HUES48 (cell line): ENCODE data around the gene AUTS2.

Source experiments
- H3K27ac ChIP-seq: one replicate; pipeline ENCODE4 v1.7.0; 2013; ENCODE audit warnings: low read depth, low read length, inconsistent platforms
- H3K27me3 ChIP-seq: 2 replicates; pipeline ENCODE4 v1.6.1; 2013; ENCODE audit warnings: mild to moderate bottlenecking, low read length; ENCODE audit not compliant: control insufficient read depth, insufficient read depth
- H3K36me3 ChIP-seq: 2 replicates; pipeline ENCODE4 v1.6.1; 2013; ENCODE audit warnings: low read length; ENCODE audit not compliant: control insufficient read depth, insufficient read depth
- H3K4me1 ChIP-seq: 2 replicates; pipeline ENCODE4 v1.6.1; 2013; ENCODE audit warnings: mild to moderate bottlenecking, low read length; ENCODE audit not compliant: control insufficient read depth, insufficient read depth
- H3K4me3 ChIP-seq: 2 replicates; pipeline ENCODE4 v1.5.1; 2013; ENCODE audit warnings: mild to moderate bottlenecking, low read depth, low read length
- H3K9ac ChIP-seq: 2 replicates; pipeline ENCODE4 v1.6.1; 2013; ENCODE audit warnings: mild to moderate bottlenecking, low read depth, low read length, moderate library complexity
- H3K9me3 ChIP-seq: 2 replicates; pipeline ENCODE4 v1.6.1; 2013; ENCODE audit warnings: low read length; ENCODE audit not compliant: control insufficient read depth, insufficient read depth

AUTS2 gene

DNA sequence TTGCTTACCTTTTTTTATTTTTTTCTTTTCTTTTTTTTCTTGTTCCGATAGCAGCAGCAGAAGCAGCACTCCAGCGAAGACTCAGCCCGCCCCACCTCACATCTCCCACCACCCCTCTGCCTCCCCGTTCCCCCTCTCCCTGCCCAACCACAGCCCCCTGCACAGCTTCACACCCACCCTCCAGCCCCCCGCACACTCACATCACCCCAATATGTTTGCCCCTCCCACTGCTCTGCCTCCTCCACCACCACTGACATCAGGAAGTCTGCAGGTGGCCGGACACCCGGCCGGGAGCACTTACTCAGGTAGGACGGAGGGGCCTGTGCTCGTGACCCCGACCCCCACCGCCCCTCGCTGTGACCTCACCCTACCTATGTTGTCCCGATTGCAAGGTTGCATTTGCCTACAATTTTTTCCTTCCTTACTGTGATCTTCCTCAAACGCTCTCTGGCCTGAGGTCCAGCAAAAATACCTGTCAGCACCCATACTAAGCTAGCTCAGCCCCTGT, 1166.5 kb downstream of the AUTS2 start:
- Histone ChIP-seq H3K9ac (no peak overlapping the region), H3K27me3 (no peaks in the 10 kb centered on the region), H3K9me3 (no peaks in the 10 kb centered on the region), H3K4me1 (peaks cover 5% of the 10 kb centered on the region; the same call in 1 of the 2 replicates), H3K27ac (no peak overlapping the region), H3K36me3 (peaks cover 74% of the 10 kb centered on the region), H3K4me3 (no peak overlapping the region)

DNA sequence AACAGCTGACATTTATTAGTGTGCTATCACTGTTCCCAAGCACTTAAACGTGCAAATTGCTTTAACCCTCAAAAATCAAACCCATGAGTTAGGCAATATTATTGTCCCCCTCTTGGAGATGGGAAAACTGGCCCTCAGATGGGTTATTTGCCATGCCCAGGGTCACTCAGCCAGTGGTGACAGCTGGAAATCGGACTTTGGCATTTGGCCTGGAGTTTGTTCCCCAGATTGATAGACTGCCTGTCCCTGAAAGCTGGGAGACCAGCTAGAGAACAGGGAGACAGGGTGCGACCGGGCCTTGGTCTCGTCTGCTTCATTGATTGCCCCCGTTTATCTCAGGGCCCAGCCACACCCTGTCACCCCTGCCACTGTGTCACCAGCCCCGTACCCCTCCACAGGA, 1167.4 kb downstream of the AUTS2 start:
- Histone ChIP-seq H3K36me3 (peaks cover 83% of the 10 kb centered on the region), H3K4me1 (peaks cover 5% of the 10 kb centered on the region; the same call in 1 of the 2 replicates), H3K9ac (no peak overlapping the region), H3K9me3 (no peaks in the 10 kb centered on the region), H3K27me3 (no peaks in the 10 kb centered on the region), H3K27ac (no peak overlapping the region), H3K4me3 (no peak overlapping the region)

DNA sequence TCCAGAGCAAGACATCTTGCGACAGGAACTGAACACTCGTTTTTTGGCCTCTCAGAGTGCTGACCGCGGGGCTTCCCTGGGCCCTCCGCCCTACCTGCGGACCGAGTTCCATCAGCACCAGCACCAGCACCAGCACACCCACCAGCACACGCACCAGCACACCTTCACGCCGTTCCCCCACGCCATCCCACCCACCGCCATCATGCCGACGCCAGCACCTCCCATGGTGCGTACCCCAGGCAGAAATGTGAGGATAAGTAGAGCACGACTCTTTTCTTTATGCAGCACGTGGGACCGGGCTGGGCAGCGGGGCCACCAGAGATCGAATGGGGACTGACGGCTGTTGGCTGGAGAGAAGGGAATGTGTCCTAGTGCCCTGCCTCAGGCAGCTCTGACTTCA, 1167.8 kb downstream of the AUTS2 start:
- H3K4me1 ChIP-seq = peaks cover under 1% of the 10 kb centered on the region; the same call in 1 of the 2 replicates
- no peak overlapping the region for H3K9ac ChIP-seq
- H3K36me3 ChIP-seq = peaks cover 84% of the 10 kb centered on the region
- H3K4me3 ChIP-seq = no peak overlapping the region
- H3K27ac ChIP-seq = no peak overlapping the region
- no peaks in the 10 kb centered on the region for H3K9me3 ChIP-seq
- H3K27me3 ChIP-seq = no peaks in the 10 kb centered on the region

DNA sequence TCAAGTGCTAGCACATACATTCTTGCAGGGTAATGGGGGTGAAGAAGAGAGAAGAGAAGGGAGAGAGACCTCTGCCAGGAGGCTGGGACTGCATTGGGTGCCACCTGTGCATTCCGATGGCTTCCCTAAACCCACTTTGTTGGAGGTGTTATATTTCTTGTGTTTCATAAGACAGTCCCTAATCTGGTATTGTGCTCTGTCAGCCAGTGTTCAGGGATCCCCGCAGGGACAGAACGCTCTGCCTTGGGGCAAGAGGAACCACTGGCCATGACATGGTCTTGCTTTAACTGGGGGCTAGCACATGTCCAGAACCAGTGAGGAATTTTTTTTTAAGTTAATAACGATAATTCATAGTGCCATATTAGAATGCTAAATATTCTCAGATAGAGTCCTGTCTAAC, 1168.4 kb downstream of the AUTS2 start:
- no peak overlapping the region for H3K4me3 ChIP-seq
- peaks cover 90% of the 10 kb centered on the region for H3K36me3 ChIP-seq
- no peaks in the 10 kb centered on the region for H3K27me3 ChIP-seq
- H3K9me3 ChIP-seq = no peaks in the 10 kb centered on the region
- peaks cover 4% of the 10 kb centered on the region for H3K4me1 ChIP-seq
- no peak overlapping the region for H3K27ac ChIP-seq
- no peak overlapping the region for H3K9ac ChIP-seq

DNA sequence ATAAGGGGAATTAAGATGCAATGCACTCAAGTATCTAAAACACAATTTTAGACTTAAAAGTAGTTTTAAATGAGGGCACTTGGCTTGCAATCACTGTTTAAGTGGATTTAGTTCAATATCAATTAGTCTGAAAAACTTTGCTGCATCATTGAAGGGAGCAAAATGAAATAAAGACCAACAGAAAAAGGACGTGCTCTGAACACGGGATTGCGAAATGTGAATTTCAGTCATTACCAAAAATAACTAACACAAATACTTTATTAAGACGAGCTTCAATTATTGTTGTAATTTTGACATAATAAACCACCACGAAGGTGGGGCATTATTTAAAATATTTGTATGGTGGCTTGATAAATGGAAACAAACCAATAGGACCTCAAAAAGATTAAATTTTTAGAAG, 1171.9 kb downstream of the AUTS2 start:
- H3K36me3 ChIP-seq = peaks cover 97% of the 10 kb centered on the region
- no peaks in the 10 kb centered on the region for H3K9me3 ChIP-seq
- H3K27me3 ChIP-seq = no peaks in the 10 kb centered on the region

DNA sequence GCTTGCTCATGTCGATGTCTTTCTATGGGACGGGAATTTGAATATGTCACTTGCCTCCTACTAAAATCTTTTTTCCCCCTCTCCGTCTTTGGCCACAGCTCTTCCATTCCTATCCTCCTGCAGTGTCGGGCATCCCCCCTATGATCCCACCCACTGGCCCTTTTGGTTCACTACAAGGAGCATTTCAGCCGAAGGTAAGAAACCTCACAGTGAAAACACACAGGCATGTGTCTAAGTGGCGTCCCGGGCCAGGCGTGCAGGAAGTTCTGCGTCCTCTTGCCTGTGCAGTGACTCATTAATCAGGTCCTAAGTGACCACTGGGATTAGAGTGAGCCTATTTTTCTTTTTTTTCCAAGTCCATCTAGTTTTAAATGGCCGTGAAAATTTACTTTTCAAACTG, 1173.2 kb downstream of the AUTS2 start:
- H3K27me3 ChIP-seq = no peaks in the 10 kb centered on the region
- H3K4me3 ChIP-seq = no peak overlapping the region
- H3K36me3 ChIP-seq = peaks cover 97% of the 10 kb centered on the region

More for the DNA sequence above, 1171.9 kb downstream of the AUTS2 start:
- no peak overlapping the region for H3K27ac ChIP-seq
- H3K4me1 ChIP-seq = peaks cover 28% of the 10 kb centered on the region
- no peak overlapping the region for H3K4me3 ChIP-seq
- H3K9ac ChIP-seq = no peak overlapping the region

DNA sequence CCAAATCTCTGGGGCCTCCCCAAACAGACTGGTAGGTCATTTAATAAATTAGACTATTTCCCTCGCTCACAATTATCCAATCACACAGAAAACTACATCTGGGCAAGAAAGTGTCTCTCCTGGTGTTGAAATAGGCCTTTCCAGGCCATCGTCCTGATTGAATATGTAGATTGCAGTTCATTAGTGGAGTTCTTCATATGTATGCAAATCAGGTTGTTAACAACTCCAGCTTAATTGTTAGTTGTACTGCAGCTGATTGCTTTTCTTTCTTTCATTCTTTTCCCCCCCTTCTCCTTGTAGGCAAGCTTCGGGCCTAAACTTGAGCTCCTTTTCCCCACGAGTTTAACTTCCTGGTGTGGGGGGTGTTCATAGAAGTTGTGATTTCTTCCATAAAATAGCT, 1174.6 kb downstream of the AUTS2 start:
- no peak overlapping the region for H3K27ac ChIP-seq
- no peaks in the 10 kb centered on the region for H3K27me3 ChIP-seq
- no peak overlapping the region; the same call in 1 of the 2 replicates for H3K9ac ChIP-seq
- no peak overlapping the region for H3K4me3 ChIP-seq
- H3K36me3 ChIP-seq = peaks cover 97% of the 10 kb centered on the region
- peaks cover 28% of the 10 kb centered on the region for H3K4me1 ChIP-seq
- H3K9me3 ChIP-seq = no peaks in the 10 kb centered on the region

More for the DNA sequence above, 1173.2 kb downstream of the AUTS2 start:
- Histone ChIP-seq H3K9ac (no peak overlapping the region), H3K9me3 (no peaks in the 10 kb centered on the region), H3K27ac (no peak overlapping the region), H3K4me1 (peaks cover 28% of the 10 kb centered on the region)

DNA sequence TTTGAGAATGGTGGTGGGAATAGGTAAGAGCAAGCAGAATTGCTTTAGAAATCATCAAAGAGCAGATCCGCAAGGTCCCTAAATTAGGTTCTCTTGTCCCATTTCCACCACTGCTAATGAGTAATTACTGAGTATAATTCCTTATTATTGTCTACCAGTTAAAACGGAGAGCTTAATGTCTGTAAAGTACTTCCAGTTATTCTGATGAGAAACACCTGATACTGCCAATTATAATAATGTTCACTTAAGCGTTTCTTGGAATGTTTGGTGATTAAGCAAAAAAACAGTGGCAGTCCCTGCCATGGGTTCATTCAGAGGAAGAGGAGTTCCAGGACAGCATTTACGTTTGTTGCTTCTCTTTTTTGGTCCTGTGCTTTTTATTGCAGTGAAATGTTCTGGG, 1175.1 kb downstream of the AUTS2 start:
- H3K9me3 ChIP-seq = no peaks in the 10 kb centered on the region
- H3K4me1 ChIP-seq = peaks cover 28% of the 10 kb centered on the region
- no peaks in the 10 kb centered on the region for H3K27me3 ChIP-seq
- H3K27ac ChIP-seq = no peak overlapping the region
- no peak overlapping the region for H3K4me3 ChIP-seq
- H3K9ac ChIP-seq = no peak overlapping the region
- peaks cover 97% of the 10 kb centered on the region for H3K36me3 ChIP-seq

DNA sequence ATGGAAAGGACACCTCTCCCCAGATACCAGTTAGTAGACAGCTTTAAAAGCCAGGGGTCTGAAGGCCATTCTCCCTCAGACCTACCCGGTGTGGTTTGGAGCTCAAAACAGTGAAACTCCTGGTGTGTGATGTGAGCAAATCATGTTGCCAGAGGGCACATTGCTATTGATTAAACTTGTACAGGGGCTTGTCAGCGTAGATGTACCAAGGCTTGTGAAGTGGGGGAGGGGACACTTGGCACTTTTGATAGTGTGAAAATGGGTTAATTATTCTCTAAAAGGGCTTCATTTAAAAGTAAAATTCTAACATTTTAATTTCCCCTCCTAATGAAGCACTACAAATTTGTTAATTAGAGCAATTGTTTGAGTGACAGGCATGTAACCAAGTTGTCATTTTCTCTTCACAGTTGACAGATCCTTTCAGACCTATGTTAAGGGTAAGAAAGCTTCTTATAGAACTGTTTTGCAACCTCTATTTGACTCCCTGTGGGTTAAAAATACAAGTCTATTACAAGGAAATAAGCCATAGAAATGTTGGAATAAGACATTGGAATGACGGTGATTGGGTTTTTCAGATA, 1176.8 kb downstream of the AUTS2 start:
- H3K27ac ChIP-seq = no peak overlapping the region
- peaks cover 28% of the 10 kb centered on the region for H3K4me1 ChIP-seq
- no peaks in the 10 kb centered on the region for H3K9me3 ChIP-seq
- no peak overlapping the region for H3K9ac ChIP-seq
- H3K27me3 ChIP-seq = no peaks in the 10 kb centered on the region
- H3K4me3 ChIP-seq = no peak overlapping the region
- peaks cover 100% of the 10 kb centered on the region for H3K36me3 ChIP-seq

DNA sequence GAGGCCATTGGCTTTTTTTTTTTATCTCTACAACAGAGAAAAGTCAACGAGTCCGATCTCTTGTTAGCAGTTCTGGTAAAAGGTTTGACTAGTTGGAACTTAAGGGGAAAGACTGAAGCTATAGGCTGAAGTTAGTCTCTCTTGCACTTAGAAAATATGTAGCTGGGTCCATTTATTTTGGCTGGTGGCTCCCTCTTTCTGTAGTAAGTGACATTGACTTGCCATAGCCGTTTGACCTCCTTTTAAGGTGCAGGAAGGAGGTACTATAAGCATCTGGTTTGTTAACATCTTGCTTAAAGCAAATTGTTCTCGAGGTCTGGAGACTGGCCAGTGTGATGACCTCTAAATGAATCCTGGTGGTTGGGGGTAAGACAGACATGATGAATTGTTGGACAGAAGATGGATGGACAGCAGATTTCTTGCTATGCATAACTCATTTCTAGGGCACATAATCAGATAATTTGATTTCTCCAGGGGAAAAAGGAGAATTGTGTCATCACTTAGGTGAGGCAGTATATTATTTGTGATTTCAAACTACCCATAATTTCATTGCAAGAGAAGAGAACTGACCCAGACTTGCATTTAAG, 1177.4 kb downstream of the AUTS2 start:
- Histone ChIP-seq H3K27ac (no peak overlapping the region), H3K9ac (no peak overlapping the region), H3K4me1 (peaks cover 28% of the 10 kb centered on the region), H3K4me3 (no peak overlapping the region), H3K36me3 (peaks cover 100% of the 10 kb centered on the region), H3K27me3 (no peaks in the 10 kb centered on the region), H3K9me3 (no peaks in the 10 kb centered on the region)

DNA sequence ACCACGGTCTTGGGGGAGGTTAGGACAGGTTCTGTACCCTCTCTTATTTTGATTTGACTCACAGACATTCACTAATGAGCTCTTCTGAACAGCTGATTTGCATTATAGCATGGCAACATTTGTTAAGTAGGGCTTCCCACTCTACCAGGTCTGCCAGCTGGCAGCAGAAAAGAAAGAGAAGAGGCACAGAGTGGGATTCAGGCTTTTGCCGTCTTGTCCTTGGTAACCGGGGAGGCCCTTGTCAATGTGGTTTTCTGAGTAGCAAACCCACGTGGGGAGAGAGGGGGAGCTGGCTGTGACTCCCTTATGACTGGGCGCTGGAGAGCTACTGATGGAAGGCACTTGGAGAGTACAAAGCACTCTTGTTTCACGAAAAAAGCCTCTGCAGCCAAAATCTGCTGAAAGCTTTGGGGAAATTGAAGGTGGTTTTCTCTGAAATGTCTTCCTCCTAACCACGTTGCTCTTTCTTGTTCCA, 1178.4 kb downstream of the AUTS2 start:
- Histone ChIP-seq H3K36me3 (peaks cover 99% of the 10 kb centered on the region), H3K9me3 (no peaks in the 10 kb centered on the region), H3K4me3 (no peak overlapping the region), H3K4me1 (peaks cover 24% of the 10 kb centered on the region), H3K27ac (no peak overlapping the region), H3K9ac (no peak overlapping the region), H3K27me3 (no peaks in the 10 kb centered on the region)
